Measurements from ENCODE around the gene CCDC196.
A peak's percentile ranks its signal among the peaks of the same experiment; 100 is the strongest.

The CCDC196 gene, protein sequence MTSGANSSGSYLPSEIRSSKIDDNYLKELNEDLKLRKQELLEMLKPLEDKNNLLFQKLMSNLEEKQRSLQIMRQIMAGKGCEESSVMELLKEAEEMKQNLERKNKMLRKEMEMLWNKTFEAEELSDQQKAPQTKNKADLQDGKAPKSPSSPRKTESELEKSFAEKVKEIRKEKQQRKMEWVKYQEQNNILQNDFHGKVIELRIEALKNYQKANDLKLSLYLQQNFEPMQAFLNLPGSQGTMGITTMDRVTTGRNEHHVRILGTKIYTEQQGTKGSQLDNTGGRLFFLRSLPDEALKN

DNA sequence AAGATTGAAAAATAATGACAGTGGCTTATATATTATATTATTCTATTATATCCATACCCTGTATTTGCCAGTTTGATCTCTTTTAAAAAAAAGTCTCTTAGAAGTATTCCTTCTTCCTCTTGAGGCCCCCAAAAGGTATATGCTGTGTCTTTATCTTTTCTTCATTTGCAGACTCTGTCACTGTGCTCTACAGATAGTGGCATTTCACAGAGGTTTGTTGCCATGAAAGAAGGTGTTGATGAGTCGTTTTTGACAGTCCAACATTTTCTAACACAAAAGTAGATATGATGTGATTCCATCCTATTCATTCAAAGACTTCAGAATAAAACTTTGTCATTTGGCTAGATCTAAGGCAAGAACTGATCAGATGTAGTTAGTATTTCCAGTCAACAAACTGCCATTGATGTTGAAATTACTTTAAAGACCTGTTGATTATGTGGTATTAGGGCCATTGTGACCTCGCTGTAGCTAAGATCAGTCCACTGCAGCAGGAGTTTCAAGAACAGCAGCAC lies at the start of gene CCDC196:
Gene CCDC196 (plus strand): TSS at position 462 of the 512 bp plus-strand sequence. CDS start 132 bp downstream, outside the sequence.
- DNase-seq (ENCODE audit: low spot score): no peak

DNA sequence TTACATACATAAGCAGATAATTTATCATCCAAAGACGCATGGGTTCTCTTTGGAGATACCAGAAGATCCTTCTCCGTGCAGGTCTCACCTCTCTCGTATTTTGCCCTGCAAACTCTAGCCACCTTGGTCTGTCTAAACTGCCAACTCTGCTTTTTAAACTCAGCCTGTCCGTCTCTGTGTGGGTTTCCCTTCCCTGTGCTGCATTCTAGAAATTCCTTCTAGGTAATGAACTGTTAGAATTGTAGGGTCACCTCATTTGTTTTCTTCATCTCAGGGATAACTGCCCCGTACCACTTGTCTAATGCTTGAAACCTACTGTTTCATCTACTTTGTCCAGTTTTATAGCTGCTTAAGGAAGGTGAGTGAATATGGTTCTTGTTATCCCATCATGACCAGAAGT lies 45.4 kb upstream of the CCDC196 start:
- no peak for DNase-seq (ENCODE audit: low spot score)

DNA sequence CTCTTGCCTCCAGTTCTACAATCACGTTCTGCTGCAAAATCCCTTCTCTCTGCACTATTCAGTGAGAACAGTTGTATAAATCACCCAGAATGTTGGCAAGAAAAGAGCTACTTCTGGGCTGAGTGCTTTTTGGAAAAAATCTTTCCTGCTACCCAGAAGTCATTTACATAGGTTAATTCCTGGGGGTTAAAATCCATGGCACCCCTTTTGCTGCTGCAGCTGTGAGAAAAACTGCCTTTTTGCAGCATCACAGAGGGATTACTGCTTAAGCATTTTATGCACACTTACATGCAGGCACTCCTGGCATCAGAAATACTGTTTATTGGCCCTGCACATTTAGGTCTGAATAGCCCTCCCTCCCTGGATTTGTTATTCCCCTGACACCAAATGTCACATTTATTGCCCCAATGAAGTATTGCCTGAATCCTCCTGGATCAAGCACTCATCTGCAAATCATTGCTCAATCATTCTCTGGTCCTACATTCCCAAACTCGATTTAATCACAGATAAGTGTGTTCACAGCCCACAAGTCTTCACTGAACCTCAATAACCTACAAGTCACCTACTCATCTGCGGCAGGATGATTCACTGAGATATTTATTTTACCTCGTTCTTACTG lies 43.1 kb upstream of the CCDC196 start:
- DNase-seq (ENCODE audit: low spot score): no peak

DNA sequence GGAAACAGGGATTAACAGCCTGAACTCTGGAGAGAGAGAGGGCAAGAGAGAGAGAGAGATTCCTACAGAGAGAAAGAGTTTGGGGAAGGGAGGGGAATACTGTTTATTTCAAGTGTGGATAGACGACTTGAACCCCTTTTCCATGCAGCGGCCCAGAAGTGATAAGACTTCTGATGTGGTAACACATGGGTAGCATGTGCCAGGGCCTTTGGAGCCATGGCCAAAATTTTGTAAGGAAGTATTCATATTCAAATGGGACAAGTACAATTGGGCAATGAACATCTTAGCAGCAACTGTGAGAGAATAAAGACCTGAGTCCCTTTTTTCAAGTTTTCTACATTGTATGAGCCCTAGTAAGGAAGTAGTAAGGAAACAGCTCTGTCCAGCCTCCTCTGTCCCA lies 42.4 kb upstream of the CCDC196 start:
- no peak for DNase-seq (ENCODE audit: low spot score)

DNA sequence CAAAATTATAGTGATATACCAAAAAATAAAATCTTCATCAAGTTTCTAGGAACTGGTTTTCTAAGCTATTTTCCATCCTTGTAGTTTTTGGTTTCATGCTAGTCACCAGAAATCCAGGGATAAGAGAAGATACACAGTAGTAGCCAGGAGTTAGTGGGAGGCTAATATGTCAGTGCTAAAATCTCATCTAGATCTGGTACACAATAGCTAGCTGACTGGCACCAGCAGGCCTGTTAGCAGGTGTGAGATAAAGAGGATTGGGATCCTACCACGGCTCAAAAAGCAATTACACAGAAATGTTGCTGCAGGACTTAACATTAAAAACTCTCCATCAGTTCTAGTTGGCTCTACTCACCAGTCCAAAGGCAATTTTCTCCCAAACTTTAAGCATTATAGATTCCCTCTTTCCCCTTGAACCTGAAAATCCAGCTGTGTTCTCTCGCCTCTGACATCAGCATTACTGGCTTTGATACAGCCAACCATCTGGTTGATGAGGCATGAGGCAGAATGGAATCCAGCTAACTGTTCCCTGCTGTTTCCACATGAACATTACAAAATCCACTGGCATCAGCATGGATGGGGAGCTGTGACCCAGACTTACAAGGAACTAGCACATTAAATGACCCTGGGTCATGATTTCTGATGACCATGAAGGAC lies 41.8 kb upstream of the CCDC196 start:
- peak; percentile 34 for DNase-seq (ENCODE audit: low spot score)

DNA sequence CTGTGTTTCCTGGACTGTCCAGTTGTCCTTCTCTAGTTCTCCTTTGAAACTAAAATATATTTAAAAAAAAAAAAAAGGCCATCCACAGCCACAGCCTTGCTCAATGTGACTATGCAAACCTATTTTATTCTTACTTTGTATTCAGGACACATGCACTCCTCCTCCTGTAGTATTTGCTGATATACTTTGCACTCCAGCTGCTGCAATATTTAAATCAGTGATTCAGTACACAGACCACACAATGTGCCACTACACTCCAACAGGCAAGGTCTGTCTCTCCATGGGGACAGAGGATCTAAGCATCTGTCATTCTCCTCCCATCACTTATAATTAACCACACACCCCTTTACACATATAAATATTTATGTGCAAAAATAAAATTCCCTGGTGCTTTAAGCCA lies 40.2 kb upstream of the CCDC196 start:
- DNase-seq (ENCODE audit: low spot score): no peak

DNA sequence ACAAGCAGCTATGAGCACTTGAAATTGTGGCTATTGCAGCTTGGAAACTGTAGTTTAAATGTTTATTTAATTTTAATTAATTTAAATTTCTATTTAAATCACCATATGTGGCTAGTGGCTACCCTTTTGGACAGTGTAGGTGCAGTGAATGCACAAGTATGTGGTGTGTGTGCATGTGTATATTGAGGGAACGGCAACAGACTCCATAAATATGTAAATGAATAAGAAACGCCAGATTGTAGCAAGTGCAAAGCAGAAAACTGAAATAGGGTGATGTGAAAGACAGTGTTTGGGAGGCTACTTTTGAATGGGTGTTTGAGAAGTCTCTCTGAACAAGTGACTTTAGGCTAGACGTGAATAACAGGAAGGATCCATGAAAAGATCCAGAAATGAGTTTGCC lies 32.7 kb upstream of the CCDC196 start:
- no peak for DNase-seq (ENCODE audit: low spot score)

DNA sequence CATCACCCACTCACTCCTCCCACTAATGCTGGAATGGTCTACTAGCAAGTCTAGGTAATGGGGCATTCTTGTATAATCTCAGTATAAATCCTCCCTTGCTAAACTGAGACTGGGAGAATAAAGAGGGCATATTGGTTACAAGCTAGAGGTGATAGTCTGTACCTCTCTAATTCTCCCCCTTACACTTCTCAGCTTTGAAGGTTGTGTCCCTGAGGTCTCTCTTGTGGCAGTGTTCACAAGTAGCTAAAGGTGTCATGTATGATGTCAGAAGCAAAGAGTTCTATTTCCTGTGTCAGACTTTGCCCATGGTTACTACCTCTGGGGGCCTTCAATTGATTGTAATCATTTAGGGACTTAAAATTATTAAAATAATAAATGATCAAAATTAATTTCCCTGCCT lies 26.6 kb upstream of the CCDC196 start:
- no peak for DNase-seq (ENCODE audit: low spot score)

DNA sequence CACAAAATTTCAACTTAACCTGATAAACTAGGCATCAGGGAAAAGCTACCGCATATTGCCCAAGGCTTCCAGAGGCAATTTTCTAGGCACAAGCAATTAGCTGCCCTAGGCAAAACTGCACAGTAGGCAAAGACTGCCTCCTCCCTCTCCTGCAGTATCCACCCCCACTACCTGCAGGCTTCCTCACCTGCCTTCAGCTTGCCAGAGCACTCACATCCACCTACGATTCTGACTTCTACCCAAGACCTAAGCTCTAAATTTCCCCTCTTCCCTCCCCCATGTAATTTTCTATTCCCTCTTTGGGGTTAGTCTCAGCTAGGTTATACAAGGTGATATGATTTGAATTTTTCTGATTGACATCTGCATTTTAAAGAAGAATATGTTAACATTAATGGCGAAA lies 21.9 kb upstream of the CCDC196 start:
- DNase-seq (ENCODE audit: low spot score): no peak

DNA sequence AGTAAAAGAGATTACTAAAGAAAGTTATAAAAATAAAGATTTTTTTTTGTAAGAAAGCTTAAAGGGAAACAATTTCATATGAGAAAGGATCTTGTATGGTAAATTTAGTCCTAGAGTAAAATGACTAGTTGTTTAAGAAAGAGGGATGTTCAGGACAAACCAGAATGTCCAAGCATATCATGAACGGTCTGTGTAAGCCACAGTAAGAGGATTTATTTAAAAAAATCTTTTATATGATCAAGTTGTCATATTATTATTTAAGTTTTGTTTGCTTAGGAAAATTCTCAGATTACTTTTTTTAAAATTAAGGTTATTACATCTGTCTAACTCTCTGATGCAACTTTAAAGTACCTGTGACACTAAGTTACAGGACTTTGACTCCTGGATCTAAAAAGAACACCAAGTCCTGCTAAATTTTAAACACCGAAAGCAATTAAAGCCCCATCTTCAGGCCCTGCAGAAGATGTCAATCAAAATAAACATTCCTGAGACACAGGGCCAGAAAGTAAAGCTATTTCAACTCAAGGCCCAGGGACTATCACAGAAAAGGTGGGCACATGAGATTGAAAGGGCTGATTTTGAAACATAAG lies 17.3 kb upstream of the CCDC196 start:
- DNase-seq (ENCODE audit: low spot score): no peak

DNA sequence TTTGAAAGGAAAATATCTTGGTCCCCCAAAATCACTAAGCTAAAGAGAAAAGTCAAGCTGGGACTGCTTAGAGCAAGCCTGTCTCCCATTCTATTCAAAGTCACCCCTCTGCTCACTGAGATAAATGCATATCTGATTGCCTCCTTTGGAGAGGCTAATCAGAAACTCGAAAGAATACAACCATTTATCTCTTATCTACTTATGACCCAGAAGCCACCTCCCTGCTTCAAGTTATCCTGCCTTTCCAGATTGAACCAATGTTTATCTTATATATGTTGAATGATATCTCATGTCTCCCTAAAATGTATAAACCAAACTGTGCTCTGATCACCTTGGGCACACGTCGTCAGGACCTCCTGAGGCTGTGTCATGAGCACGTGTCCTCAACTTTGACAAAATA lies 14.6 kb upstream of the CCDC196 start:
- DNase-seq (ENCODE audit: low spot score): no peak

DNA sequence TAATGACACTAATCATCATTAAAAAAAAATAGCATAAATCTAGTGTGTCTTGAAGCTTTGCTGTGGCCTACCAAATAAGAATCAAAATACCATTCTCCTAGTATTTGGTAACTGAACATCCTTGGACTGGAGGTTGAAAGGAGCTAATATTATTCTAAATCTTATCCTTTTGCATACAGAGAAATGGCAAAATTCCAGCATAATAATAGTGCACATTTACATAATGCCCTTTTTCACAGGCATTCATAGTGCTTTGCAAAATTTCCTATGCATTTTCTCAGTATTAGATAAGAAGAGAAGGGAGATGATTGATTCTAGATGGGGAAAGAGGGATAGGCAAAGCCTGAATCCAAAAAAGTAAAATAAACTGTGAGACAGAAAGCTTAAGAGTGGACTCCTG lies 13.9 kb upstream of the CCDC196 start:
- DNase-seq (ENCODE audit: low spot score): no peak

DNA sequence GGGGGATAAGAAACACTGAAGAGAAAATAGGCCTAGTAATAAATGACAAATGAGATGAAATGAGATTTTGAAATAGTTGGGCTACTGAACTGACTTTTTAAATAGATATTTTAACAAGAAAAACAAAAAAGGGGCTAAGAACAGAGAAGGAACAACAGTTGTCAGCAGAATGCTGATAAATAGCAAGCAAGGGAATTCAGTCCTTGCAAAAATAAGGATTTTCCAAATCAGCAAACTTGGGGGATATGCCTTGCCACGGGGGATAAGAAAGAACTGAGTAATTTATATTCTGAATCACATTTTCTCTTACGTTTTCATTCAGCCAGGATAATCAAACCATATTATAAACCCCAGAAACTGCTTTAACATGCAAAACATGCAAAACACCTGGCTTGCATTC lies 12.9 kb upstream of the CCDC196 start:
- no peak for DNase-seq (ENCODE audit: low spot score)

DNA sequence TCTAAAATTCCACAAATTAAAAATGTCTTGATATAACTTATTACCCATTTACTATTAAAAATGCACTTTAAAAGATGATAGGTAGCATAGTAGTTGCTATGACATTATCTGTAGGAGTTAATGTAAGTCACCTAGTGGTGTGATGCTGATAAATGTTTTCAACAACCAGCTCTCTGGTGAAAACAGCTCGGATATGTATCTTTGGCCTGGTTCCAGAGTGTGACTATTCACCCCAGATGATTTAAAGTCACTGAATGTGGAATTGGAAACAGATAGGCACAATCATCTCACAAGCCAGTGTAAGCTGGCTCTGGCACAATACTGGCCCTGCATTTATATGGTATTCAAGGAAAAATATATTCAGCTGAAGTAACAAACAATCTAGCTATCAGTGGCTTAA lies 9.2 kb upstream of the CCDC196 start:
- no peak for DNase-seq (ENCODE audit: low spot score)

DNA sequence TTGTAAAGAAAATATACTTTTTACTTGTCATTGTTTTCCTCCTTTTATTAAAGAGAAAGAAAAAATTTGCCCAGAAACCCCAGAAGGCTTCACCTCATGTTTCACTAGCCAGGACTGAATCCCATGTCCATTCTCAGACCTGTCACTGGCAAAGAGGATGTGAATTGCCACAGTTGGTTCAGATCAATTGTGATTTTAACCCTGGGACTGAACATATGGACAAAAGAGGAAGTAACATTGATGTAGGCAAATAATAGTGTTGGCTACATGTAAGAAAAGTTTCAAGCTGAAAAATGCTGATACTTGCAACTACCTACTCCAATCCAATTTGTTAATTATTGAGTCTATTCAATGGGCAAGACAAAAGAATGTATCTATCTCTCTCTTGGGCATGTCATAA lies 8.6 kb upstream of the CCDC196 start:
- DNase-seq (ENCODE audit: low spot score): no peak

DNA sequence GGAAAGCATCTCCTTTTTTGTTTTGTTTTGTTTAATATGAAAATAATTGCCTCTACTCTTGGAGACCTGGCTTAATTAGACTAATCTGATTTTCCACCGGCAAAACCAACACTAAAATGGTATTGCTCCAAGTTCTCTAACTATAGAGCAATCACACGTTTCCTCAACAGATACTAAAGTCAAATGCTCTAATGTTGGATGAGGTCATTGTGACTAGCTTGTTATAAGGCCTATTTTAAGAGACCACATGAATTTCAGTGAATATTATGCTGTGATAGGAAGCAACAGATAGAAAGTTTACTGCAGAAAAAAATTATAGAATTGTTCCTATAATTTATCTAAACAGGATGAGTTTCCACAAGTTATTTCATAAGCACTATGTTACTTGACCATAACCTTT lies 3.3 kb upstream of the CCDC196 start:
- DNase-seq (ENCODE audit: low spot score): no peak

DNA sequence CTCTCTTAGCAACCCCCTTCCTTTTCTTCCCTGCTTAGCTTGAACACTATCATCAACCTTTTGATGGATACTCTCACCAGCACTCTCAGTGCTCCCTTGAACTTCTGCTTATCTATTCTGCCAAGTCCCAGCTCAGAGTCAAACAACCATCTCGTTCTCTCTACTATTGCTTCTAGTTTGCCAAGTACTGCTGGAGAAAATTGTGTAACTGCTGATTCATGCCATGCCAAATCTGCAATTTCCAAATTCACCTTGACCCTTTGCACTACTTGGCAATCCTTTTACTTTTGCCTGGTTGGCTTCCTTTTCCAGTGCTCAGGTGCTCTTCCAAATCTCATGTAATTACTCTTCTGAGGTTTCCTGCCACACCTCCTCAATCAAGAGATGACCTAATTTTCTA lies 2.8 kb upstream of the CCDC196 start:
- no peak for DNase-seq (ENCODE audit: low spot score)

DNA sequence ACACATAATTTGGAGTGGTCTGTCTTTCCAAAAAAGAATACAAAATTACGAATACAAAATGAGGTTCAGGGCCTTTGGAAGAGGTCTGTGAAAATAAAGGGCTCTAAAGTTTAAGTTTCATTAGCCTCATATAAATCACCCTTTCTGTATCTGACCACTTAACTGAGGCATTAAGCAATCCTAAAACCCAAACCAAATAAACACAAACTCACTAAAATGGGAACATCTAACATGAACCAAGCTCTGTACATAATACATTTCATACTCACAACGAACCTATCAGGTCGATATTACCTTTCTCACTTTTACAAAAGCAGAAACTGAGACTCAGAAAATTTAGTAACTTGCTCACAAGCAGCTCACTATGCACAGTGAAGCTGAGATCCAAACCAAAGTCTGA lies 1.1 kb upstream of the CCDC196 start:
- no peak for DNase-seq (ENCODE audit: low spot score)

DNA sequence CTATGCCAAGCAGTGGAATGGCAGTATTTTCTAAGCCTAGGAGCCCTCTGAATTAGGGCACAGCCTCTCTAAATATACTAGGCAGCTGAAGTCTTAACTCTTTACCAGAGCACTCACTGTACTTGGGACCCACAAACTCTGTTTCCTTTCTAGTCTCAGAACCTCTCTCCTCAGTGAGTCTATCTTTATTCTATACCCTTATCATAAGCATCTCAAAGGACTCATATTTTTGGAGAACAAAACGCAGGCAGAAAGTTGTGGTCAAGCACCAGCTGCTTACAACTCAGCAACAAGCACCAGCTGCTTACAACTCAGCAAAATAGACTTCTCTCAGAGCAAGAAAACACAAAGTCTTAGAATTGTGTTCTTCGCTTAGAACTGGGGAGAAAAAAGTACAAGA lies 993 bp downstream of the CCDC196 start:
- DNase-seq (ENCODE audit: low spot score): no peak

DNA sequence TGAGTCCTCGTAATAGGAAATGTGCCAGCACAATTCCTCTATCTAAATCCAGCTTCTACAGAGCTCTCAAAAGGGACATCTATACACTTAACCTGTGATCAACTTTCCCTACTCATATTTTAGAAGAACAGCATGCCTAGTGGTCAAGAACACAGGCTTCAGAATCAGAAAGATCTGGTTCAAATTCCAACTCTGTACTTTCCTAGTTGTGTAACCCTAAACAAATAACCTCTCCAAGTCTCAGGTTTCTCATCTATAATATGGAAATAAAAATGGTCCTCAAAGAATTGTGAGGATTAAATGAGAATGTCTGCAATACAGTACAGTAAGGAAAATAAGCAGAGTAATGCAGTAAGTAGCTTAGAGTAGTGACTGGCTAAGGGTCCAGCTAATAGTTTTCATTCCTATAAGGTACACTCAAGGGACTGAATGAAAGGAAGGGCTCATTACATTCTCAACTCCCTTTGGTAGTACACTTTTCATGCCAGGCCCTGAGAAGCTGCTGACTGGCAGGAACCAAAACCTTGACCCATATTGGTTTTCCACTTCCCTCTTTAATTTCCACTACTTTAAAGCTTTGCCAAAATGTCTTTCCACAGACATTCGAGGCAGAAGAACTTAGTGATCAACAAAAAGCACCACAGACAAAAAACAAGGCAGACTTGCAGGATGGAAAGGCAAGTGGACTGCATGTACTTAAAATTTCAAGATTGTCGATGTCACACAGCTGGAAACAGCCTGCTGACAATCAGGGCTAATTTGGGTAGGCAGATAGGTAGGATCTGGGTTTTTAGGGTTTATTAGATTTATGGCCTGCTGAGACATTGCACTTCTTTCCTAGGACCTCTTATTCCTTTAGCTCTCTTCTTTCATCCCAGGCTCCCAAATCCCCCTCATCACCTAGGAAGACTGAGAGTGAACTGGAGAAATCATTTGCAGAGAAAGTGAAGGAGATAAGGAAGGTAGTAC lies 4.3 kb downstream of the CCDC196 start:
- no peak for DNase-seq (ENCODE audit: low spot score)

DNA sequence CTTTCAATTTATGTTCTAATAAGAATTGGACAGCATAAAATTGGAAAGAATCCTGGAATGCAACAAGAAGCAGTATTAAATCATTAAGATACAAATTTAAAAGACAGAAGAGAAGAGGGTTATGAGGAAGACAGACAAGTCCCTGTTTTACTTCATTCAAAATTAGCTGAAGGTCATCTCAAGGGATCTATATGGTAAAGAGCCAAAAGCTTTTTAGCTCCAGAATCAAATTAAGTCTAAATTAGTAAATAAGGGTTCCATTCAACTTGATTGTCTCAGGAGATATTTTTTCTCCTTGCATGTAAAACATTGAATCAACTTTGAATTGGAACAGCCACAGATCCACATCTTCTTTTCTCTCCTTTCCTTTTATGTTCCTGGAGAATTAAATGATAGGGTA lies 7.6 kb downstream of the CCDC196 start:
- no peak for DNase-seq (ENCODE audit: low spot score)
